ENCODE results near the gene CCDC24.

The CCDC24 gene

GRCh38 chr1:43997295-43997999 is 6.0 kb downstream of the CCDC24 start:
- DNase-seq (ENCODE audit: low read depth): no peak

- no peak for DNase-seq (ENCODE audit: low read depth)
Observed at GRCh38 chr1:43998000-43998378, 6.6 kb downstream of the CCDC24 start.

GRCh38 chr1:43999455-43999854 is 8.1 kb downstream of the CCDC24 start:
- no peak for DNase-seq (ENCODE audit: low read depth)

- DNase-seq (ENCODE audit: low read depth): no peak
Observed at GRCh38 chr1:44000122-44000665, 8.8 kb downstream of the CCDC24 start.

- DNase-seq (ENCODE audit: low read depth): no peak
Observed at GRCh38 chr1:44002165-44002564, 10.8 kb downstream of the CCDC24 start.

- no peak for DNase-seq (ENCODE audit: low read depth)
Observed at GRCh38 chr1:44002606-44003157, 11.3 kb downstream of the CCDC24 start.

GRCh38 chr1:44008259-44008658 is 16.9 kb downstream of the CCDC24 start:
- DNase-seq (ENCODE audit: low read depth): no peak

- no peak for DNase-seq (ENCODE audit: low read depth)
Observed at GRCh38 chr1:44010935-44011471, 19.6 kb downstream of the CCDC24 start.

GRCh38 chr1:44012404-44012803 is 21.0 kb downstream of the CCDC24 start:
- DNase-seq (ENCODE audit: low read depth): no peak

GRCh38 chr1:44012941-44013609 is 21.7 kb downstream of the CCDC24 start:
- no peak for DNase-seq (ENCODE audit: low read depth)

GRCh38 chr1:44013949-44014348 is 22.6 kb downstream of the CCDC24 start:
- no peak for DNase-seq (ENCODE audit: low read depth)

- no peak for DNase-seq (ENCODE audit: low read depth)
Observed at GRCh38 chr1:44014365-44015104, 23.1 kb downstream of the CCDC24 start.

- no peak for DNase-seq (ENCODE audit: low read depth)
Observed at GRCh38 chr1:44015206-44015605, 23.8 kb downstream of the CCDC24 start.

GRCh38 chr1:44016041-44016889 is 24.9 kb downstream of the CCDC24 start:
- DNase-seq (ENCODE audit: low read depth): no peak

GRCh38 chr1:44016890-44017400 is 25.5 kb downstream of the CCDC24 start:
- DNase-seq (ENCODE audit: low read depth): no peak

GRCh38 chr1:44019466-44019948 is 28.1 kb downstream of the CCDC24 start:
- no peak for DNase-seq (ENCODE audit: low read depth)

GRCh38 chr1:44020464-44020863 is 29.1 kb downstream of the CCDC24 start:
- DNase-seq (ENCODE audit: low read depth): no peak

GRCh38 chr1:44021156-44021555 is 29.8 kb downstream of the CCDC24 start:
- DNase-seq (ENCODE audit: low read depth): no peak

- no peak for DNase-seq (ENCODE audit: low read depth)
Observed at GRCh38 chr1:44021581-44022321, 30.4 kb downstream of the CCDC24 start.

All from GM04504 (cell line).